Nephron progenitor cell (in vitro differentiated cells): ENCODE measurements around the gene STUM.

Source experiments
- DNase-seq: peaks from one replicate; pipeline ENCODE4 v3.0.0; 2021
- H3K27ac Mint-ChIP-seq: 2 replicates; pipeline ENCODE4 v1.8.0; 2021; ENCODE audit warnings: mild to moderate bottlenecking, moderate library complexity, mixed read lengths
- H3K27me3 Mint-ChIP-seq: 2 replicates; pipeline ENCODE4 v1.8.0; 2021; ENCODE audit warnings: mild to moderate bottlenecking, low read depth, mixed read lengths; ENCODE audit not compliant: poor library complexity
- H3K36me3 Mint-ChIP-seq: 2 replicates; pipeline ENCODE4 v1.8.0; 2021; ENCODE audit warnings: low read depth, mixed read lengths
- H3K4me1 Mint-ChIP-seq: 2 replicates; pipeline ENCODE4 v1.8.0; 2021; ENCODE audit warnings: mixed read lengths
- H3K4me3 Mint-ChIP-seq: 2 replicates; pipeline ENCODE4 v1.8.0; 2021; ENCODE audit warnings: mild to moderate bottlenecking, moderate library complexity, mixed read lengths
- H3K9me3 Mint-ChIP-seq: 2 replicates; pipeline ENCODE4 v1.8.0; 2021; ENCODE audit warnings: mild to moderate bottlenecking, moderate library complexity, mixed read lengths
- TF ChIP-seq, protein P1 (sequence below): fragments of 200-600 bp; sonication (generic); IDR thresholded peaks from 2 replicates; pipeline ENCODE4 v1.5.0; 2021; ENCODE audit warnings: antibody characterized with exemption

STUM gene

DNA sequence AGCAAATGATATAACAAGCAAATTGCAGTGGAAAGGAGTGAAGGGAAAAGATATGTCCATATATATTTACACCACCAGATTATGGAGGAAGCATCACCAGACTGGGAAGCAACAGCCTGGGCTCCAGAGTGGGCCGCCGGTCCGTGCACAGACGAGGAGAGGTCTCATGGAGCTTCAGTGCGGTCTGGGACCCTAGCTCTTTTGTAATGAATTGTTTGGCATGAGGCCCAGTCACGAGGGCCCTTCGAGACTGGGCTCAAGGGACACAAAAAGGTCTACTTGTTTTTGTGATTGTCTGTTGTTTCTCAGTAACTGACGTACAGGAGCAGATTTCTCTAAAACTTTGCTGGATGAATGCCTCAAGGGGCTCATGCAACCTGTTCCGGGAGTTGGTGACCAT lies 12.9 kb upstream of the STUM start:
- no peak overlapping the region for H3K27ac Mint-ChIP-seq
- TF ChIP-seq, protein P1, sequence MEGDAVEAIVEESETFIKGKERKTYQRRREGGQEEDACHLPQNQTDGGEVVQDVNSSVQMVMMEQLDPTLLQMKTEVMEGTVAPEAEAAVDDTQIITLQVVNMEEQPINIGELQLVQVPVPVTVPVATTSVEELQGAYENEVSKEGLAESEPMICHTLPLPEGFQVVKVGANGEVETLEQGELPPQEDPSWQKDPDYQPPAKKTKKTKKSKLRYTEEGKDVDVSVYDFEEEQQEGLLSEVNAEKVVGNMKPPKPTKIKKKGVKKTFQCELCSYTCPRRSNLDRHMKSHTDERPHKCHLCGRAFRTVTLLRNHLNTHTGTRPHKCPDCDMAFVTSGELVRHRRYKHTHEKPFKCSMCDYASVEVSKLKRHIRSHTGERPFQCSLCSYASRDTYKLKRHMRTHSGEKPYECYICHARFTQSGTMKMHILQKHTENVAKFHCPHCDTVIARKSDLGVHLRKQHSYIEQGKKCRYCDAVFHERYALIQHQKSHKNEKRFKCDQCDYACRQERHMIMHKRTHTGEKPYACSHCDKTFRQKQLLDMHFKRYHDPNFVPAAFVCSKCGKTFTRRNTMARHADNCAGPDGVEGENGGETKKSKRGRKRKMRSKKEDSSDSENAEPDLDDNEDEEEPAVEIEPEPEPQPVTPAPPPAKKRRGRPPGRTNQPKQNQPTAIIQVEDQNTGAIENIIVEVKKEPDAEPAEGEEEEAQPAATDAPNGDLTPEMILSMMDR: no peak
- no peak for DNase-seq

DNA sequence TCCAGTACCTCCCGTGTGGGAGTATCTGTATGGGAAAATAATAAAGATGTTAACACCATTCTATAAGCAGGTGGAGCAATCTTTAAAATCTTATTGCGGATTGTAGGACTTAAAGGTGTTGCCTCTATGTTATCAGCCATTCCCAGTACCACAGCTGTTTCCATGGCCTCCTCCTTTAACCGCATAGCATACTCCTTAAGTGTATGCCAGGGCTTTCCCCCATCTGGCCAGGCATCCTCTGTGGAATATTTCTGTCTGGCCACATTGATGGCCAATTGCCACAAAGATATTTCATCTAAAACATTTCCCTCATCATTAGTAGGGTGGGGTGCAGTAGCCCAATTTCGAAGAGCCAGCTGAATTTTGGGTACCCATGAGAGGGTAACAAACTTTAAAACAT lies 7.3 kb upstream of the STUM start:
- no peak for DNase-seq
- Mint-ChIP-seq H3K4me1 (peaks cover 9% of the 10 kb centered on the region), H3K4me3 (no peak overlapping the region), H3K36me3 (no peaks in the 10 kb centered on the region), H3K9me3 (no peaks in the 10 kb centered on the region), H3K27me3 (peaks cover 17% of the 10 kb centered on the region), H3K27ac (no peak overlapping the region)
- TF ChIP-seq, protein P1: no peak

More for the DNA sequence above, 12.9 kb upstream of the STUM start:
- H3K36me3 Mint-ChIP-seq: no peaks in the 10 kb centered on the region
- H3K9me3 Mint-ChIP-seq: no peaks in the 10 kb centered on the region
- H3K4me1 Mint-ChIP-seq: peaks cover 32% of the 10 kb centered on the region
- no peak overlapping the region for H3K4me3 Mint-ChIP-seq
- H3K27me3 Mint-ChIP-seq: peaks cover 15% of the 10 kb centered on the region

DNA sequence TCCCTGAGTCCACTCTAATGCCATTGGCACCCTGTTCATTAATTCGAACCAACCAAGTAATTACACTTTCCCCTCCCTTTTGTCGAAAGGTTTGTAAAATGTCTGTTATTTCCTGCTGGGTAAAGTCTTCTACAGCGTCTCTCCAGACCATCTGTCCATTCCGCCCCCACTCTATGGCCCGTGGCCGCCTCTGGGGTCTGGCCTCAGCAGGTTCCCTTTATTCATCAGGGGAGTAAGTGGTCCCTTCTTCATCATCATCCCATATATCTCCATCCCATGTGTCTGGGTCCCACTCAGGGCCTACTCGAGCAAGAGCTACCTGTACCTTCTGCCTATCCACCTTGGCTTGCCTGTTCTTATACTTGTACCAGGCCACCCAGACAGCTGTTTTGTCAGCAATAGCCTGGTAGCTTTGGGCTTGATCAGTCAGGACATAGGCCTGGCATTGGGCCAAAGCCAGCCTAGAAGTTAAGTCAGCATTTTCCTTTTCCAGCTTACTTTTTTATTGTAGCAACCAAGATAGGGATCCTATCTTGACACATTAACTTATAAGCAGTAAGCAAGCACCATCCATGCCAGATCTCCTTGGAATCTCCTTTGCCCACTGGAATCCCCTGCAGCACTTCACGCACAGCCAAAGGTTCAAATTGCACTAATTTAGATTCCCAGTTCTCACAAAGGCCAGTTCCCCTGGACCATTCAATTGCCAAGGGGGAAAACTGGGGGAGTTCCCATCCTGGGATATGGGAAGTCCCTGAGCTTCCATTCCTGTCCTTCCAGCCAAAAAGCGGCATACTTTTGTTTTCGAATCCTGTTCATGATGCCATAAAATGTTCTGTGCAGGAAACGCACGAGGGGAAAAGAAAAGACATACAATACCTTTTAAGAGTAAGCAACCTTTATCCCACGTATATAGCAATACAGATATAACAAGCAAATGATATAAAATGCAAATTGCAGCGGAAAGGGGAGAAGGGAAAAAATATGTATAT lies 6.6 kb upstream of the STUM start:
- H3K4me3 Mint-ChIP-seq: no peak overlapping the region
- no peaks in the 10 kb centered on the region for H3K36me3 Mint-ChIP-seq
- TF ChIP-seq, protein P1: no peak
- no peak for DNase-seq
- H3K27me3 Mint-ChIP-seq: peaks cover 17% of the 10 kb centered on the region
- peaks cover 12% of the 10 kb centered on the region for H3K4me1 Mint-ChIP-seq
- H3K27ac Mint-ChIP-seq: no peak overlapping the region
- H3K9me3 Mint-ChIP-seq: no peaks in the 10 kb centered on the region

DNA sequence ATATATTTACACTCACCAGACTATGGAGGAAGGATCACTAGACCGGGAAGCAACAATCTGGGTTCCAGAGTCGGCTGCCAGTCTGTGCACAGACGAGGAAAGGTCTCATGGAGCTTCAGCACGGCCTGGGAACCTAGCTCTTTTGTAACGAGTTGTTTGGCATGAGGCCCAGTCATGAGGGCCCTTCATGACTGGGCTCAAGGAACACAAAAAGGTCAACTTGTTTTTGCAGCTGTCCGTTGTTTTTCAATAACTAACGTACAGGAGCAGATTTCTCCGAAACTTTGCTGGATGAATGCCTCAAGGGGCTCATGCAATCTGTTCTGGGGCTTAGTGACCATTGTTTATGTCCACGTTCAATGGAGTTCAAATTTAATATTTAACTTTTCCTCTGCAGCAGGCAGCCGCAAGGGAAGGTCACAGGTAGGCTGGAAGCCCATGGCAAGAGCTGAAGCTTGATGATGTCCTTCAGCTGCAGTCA lies 5.9 kb upstream of the STUM start:
- H3K36me3 Mint-ChIP-seq: no peaks in the 10 kb centered on the region
- H3K9me3 Mint-ChIP-seq: no peaks in the 10 kb centered on the region
- H3K4me3 Mint-ChIP-seq: no peak overlapping the region
- DNase-seq: no peak
- peaks cover 15% of the 10 kb centered on the region for H3K4me1 Mint-ChIP-seq
- peaks cover 19% of the 10 kb centered on the region for H3K27me3 Mint-ChIP-seq
- no peak overlapping the region for H3K27ac Mint-ChIP-seq
- TF ChIP-seq, protein P1: no peak

DNA sequence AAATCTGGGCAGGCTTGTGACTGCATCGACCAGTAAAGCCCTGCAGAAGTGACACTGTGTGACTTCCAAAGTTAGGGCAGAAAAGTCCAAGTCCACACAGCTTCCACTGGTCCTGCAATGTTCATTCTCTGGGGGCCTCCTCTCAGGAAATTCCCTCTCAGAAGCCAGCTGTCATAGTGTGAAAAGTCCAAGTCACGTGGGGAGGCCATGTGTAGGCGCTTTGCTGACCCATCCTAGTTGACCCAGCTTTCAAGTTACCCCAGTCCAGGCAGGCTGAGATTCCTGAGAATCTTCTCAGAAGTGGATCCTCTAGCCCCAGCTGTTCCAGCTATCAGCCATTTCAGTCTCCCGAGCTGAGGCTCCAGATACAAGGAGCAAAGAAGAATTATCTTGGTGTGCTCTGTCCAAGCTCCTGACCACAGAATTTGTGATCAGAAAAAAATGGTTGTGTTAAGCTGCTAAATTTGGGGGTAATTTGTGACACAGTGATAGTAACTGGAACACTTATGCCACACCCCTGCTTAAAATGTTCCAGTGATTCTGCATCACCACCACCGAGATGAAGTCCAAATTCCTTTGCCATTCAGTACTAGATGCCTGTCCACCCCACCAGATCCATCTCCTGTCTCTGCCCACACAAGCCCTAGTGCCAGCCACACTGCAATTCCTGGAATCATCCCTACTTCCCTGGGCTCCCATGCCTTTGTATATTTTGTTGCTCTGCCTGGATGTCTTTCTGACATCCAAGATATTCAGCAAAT lies 2.5 kb upstream of the STUM start:
- peaks cover 37% of the 10 kb centered on the region for H3K27me3 Mint-ChIP-seq
- H3K4me1 Mint-ChIP-seq: peaks cover 32% of the 10 kb centered on the region
- H3K36me3 Mint-ChIP-seq: no peaks in the 10 kb centered on the region
- no peak overlapping the region for H3K4me3 Mint-ChIP-seq
- DNase-seq: no peak
- H3K27ac Mint-ChIP-seq: no peak overlapping the region
- no peaks in the 10 kb centered on the region for H3K9me3 Mint-ChIP-seq
- TF ChIP-seq, protein P1: no peak
